Astrocyte of the spinal cord (primary cell): ENCODE measurements around the gene NTRK1.
A peak's percentile ranks its signal among the peaks of the same experiment; 100 is the strongest.

ENCODE experiments used
- DNase-seq: peaks from one replicate; pipeline ENCODE4 v3.0.0; 2011; ENCODE audit warnings: low read depth, low spot score
- H3K4me3 ChIP-seq: 2 replicates; pipeline ENCODE4 v1.5.1; 2011; ENCODE audit warnings: low read depth, mild to moderate bottlenecking, low read length, moderate library complexity
- in situ Hi-C: cut with HindIII; loops from 2 replicates; pipeline ENCODE4 v1.10.0; 2017; ENCODE audit warnings: low sequenced_read_pairs
- TF ChIP-seq, protein P1 (sequence below): IDR thresholded peaks from 2 replicates; pipeline ENCODE4 v1.5.1; 2012; ENCODE audit warnings: low read depth, mild to moderate bottlenecking, low read length, inconsistent platforms

NTRK1 gene

DNA sequence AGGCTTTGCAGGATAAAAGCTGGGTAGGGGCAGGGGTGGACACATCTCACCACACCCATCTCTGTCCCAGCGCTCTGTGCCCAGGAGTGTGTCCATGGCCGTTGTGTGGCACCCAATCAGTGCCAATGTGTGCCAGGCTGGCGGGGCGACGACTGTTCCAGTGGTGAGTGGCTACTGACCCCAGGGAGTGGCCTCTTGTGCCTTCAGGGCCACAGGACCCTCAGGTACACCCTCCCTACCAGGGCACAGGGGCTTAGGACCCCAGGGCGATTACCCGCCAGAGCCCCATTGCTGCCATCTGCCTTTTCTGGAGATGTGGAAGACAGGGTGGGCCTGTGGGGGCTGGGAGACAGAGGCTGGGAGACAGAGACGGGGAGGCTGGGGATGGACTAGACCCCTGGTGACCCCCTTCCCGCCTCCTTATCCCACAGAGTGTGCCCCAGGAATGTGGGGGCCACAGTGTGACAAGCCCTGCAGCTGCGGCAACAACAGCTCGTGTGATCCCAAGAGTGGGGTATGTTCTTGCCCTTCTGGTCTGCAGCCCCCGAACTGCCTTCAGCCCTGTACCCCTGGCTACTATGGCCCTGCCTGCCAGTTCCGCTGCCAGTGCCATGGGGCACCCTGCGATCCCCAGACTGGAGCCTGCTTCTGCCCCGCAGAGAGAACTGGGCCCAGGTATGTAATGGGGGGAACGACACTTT, 45.7 kb downstream of the NTRK1 start:
- in situ Hi-C loops: no loop called here
- no peak overlapping the region for H3K4me3 ChIP-seq
- TF ChIP-seq, protein P1, sequence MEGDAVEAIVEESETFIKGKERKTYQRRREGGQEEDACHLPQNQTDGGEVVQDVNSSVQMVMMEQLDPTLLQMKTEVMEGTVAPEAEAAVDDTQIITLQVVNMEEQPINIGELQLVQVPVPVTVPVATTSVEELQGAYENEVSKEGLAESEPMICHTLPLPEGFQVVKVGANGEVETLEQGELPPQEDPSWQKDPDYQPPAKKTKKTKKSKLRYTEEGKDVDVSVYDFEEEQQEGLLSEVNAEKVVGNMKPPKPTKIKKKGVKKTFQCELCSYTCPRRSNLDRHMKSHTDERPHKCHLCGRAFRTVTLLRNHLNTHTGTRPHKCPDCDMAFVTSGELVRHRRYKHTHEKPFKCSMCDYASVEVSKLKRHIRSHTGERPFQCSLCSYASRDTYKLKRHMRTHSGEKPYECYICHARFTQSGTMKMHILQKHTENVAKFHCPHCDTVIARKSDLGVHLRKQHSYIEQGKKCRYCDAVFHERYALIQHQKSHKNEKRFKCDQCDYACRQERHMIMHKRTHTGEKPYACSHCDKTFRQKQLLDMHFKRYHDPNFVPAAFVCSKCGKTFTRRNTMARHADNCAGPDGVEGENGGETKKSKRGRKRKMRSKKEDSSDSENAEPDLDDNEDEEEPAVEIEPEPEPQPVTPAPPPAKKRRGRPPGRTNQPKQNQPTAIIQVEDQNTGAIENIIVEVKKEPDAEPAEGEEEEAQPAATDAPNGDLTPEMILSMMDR: no peak
- DNase-seq: no peak

DNA sequence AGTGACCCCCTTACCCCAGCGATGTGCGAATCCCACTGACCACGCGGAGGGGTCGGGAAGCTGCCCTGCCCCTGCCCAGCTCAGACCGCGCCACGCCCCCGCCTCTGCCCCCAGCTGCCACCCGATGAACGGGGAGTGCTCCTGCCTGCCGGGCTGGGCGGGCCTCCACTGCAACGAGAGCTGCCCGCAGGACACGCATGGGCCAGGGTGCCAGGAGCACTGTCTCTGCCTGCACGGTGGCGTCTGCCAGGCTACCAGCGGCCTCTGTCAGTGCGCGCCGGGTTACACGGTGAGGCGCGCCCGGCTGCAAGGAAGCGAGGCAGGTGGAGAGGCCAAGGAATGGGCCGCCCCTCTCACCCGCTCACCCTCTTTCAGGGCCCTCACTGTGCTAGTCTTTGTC, 47.9 kb downstream of the NTRK1 start:
- TF ChIP-seq, protein P1: no peak
- in situ Hi-C loops: no loop called here
- no peak for DNase-seq
- H3K4me3 ChIP-seq: no peak overlapping the region

DNA sequence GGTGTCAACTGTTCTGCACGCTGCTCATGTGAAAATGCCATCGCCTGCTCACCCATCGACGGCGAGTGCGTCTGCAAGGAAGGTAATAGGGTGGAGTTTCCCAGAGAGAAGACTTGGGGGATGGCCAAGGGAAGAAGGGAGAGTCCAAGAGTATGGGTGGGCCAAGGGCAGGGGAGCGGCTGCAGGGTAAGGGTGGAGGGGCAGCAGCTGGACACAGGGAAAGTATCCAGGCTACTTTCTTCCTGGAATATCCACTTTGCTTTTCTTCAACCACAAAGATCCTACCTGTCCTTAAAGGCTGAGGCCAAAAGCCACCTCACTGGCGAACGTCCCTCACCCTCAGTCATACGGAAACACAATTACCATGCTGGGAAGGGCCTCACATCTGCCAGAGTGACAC, 48.3 kb downstream of the NTRK1 start:
- no peak overlapping the region for H3K4me3 ChIP-seq
- no peak for DNase-seq
- in situ Hi-C loops: no loop called here
- TF ChIP-seq, protein P1: no peak

DNA sequence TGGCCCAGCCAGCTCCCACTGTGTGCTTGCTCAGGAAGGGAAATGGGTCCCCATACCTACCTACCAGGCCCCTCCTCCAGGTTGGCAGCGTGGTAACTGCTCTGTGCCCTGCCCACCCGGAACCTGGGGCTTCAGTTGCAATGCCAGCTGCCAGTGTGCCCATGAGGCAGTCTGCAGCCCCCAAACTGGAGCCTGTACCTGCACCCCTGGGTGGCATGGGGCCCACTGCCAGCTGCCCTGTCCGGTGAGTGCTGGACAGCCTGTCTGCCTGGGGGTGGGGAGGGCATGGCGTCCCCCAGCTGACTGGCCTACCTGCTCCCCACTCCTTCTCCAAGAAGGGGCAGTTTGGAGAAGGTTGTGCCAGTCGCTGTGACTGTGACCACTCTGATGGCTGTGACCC, 49.0 kb downstream of the NTRK1 start:
- in situ Hi-C loops: no loop called here
- no peak overlapping the region for H3K4me3 ChIP-seq
- TF ChIP-seq, protein P1: no peak
- DNase-seq: no peak

DNA sequence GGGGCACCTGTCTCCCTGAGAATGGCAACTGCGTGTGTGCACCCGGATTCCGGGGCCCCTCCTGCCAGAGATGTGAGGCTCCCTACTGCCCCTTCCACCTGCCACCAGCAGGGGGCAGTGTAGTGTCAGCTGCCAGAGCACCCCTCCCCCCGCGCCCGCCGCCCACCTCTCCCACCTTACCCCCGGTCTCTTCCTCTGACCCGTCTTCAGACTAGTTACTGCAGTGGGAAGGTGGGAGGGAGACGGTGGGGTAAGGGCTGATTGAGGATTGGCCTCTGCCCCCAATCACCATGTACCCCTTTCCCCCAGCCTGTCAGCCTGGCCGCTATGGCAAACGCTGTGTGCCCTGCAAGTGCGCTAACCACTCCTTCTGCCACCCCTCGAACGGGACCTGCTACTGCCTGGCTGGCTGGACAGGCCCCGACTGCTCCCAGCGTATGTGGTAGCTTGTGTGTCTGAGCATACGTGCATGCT, 49.7 kb downstream of the NTRK1 start:
- H3K4me3 ChIP-seq: no peak overlapping the region
- TF ChIP-seq, protein P1: peak; percentile 81
- DNase-seq: no peak
- in situ Hi-C loops: no loop called here

DNA sequence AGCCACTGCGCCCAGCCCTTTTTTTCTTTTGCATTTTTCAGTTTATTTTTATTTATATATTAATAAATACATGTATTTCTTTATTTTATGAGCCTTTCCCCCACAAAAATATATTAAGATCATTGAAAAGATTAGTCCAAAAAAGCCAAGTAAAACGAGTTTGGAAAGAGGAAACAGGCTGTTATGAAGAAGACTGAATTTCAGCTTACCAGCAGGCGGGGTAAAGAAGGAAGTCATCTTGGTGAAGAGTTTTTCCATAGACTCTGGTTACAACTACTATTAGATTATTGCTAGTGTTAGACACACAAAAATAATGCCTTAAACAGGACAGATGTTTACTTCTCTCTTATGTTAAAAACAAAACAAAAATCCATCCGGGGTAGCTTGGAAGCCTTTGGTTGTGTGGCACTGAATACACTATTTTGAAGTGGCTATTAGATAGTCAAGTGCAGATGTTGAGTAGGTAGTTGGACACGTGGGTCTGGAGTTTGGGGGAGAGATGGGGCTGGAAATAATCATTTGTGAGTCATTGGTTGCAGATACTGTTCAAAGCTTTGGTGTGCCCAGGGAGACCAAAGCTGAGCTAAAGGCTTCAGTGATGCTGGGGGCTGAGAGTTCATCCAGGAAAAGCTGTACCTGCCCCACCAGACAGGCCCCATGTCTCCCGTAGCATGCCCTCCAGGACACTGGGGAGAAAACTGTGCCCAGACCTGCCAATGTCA, 51.1 kb downstream of the NTRK1 start:
- DNase-seq: no peak
- in situ Hi-C loops: no loop called here
- no peak overlapping the region for H3K4me3 ChIP-seq
- TF ChIP-seq, protein P1: no peak
